Breast epithelium (tissue), 3 donors: ENCODE results near the gene CUBN.

Experiments
- POLR2AphosphoS5 ChIP-seq, 3 donors: sonication (generic); formaldehyde crosslinking; IDR thresholded peaks; one replicate each; pipeline ENCODE4 v1.6.1; 2017; ENCODE audit warnings: antibody characterized with exemption in 3 of 3
- TF ChIP-seq, protein P1 (sequence below), 3 donors: fragments of 450-650 bp; IDR thresholded peaks; one replicate each; pipeline ENCODE4 v1.5.1; 2016 to 2017; ENCODE audit warnings: antibody characterized with exemption in 3 of 3, mild to moderate bottlenecking in 3 of 3, moderate library complexity in 3 of 3

DNA sequence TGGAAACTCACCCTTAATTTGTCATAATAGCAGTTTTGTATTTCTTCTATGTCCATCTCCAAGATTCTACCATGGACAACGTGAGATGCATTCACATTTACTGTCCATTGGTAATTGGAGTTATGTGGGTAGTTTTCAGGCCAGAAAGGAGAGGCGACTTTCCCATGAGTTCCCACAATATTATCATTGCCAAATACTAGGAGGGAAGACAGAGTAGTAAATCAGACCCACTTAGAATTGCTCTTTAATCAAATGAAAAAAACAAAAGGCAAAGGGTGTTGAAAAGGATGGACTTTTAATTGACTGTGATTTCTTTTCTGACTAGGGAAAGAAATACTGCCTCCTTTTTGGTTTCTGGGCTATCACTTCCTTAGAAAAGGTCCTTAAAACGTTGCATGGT lies 190.7 kb downstream of the CUBN start:
- no peak for TF ChIP-seq POLR2AphosphoS5 (IDR thresholded peaks at IDR 0.05)
- TF ChIP-seq, protein P1, sequence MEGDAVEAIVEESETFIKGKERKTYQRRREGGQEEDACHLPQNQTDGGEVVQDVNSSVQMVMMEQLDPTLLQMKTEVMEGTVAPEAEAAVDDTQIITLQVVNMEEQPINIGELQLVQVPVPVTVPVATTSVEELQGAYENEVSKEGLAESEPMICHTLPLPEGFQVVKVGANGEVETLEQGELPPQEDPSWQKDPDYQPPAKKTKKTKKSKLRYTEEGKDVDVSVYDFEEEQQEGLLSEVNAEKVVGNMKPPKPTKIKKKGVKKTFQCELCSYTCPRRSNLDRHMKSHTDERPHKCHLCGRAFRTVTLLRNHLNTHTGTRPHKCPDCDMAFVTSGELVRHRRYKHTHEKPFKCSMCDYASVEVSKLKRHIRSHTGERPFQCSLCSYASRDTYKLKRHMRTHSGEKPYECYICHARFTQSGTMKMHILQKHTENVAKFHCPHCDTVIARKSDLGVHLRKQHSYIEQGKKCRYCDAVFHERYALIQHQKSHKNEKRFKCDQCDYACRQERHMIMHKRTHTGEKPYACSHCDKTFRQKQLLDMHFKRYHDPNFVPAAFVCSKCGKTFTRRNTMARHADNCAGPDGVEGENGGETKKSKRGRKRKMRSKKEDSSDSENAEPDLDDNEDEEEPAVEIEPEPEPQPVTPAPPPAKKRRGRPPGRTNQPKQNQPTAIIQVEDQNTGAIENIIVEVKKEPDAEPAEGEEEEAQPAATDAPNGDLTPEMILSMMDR (IDR thresholded peaks at IDR 0.05), result no peak
